Adrenal gland (tissue), 5 donors: ENCODE results near the gene REEP1.

Experiments
- POLR2A ChIP-seq, 2 donors: fragments of 450-650 bp; IDR thresholded peaks; one replicate each; pipeline ENCODE4 v1.6.1; 2017; ENCODE audit warnings: antibody characterized with exemption in 2 of 2, mild to moderate bottlenecking in 2 of 2, moderate library complexity in 1 of 2
- TF ChIP-seq, protein P1 (sequence below), 6 experiments: fragments of 450-650 bp in 4 of 6; fragments of 200-600 bp in 2 of 6; sonication (generic) in 1 of 6; IDR thresholded peaks; 1 replicate in 5 of 6; 2 replicates in 1 of 6; pipeline versions ENCODE4 v1.5.1 to v1.8.0; 2016 to 2021; ENCODE audit warnings: antibody characterized with exemption in 6 of 6, mild to moderate bottlenecking in 2 of 6, moderate library complexity in 1 of 6
- donor health status: DM: no; HTN: no; CAD: no.

DNA sequence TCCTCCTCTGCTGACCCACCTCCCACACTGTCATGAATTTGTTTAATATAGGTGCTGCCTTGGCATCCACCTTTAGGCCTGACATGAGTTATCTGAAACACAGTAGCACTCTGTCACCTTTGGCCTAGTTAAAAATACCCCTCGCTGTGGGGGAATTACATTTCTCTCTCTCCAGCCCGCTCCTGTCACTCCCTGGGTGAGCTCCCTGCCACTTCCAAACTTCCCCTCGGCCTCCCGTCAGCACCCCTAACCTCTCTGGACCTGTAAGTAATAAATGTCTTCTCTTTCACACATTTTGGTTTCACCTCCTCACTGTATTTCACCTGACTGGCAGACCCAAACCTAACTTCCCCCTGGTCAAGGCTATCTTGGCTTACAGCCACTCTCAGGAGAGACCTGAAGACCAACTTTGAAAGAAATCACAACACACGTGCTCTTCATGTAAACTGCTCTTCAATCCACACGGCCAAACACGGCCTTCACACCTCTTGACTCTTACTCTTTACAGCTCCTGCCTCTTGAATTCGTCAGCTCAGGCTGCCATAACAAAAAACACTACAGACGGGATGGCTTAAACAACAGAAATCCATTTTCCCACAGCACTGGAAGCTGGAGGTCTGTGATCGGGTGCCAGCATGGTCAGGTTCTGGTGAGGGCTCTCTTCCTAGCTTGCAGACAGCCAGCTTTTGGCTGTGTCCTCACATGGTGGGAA is 28.3 kb downstream of the REEP1 start:
- TF ChIP-seq, protein P1, sequence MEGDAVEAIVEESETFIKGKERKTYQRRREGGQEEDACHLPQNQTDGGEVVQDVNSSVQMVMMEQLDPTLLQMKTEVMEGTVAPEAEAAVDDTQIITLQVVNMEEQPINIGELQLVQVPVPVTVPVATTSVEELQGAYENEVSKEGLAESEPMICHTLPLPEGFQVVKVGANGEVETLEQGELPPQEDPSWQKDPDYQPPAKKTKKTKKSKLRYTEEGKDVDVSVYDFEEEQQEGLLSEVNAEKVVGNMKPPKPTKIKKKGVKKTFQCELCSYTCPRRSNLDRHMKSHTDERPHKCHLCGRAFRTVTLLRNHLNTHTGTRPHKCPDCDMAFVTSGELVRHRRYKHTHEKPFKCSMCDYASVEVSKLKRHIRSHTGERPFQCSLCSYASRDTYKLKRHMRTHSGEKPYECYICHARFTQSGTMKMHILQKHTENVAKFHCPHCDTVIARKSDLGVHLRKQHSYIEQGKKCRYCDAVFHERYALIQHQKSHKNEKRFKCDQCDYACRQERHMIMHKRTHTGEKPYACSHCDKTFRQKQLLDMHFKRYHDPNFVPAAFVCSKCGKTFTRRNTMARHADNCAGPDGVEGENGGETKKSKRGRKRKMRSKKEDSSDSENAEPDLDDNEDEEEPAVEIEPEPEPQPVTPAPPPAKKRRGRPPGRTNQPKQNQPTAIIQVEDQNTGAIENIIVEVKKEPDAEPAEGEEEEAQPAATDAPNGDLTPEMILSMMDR (IDR thresholded peaks at IDR 0.05), result no peak
- TF ChIP-seq POLR2A (IDR thresholded peaks at IDR 0.05), result no peak
